HepG2 (cell line): ENCODE data around the gene SMYD5. TPM values are rescaled to one million over a fixed set of nuclear protein-coding genes. Genes with fewer than 3 reads are reported as not detected.
A peak's percentile ranks its signal among the peaks of the same experiment; 100 is the strongest.

Experiments
- ATAC-seq: fragments of 200-7000 bp; cut with Tn5 transposase; 3 replicates; pipeline ENCODE4 v1.9.1; 2020; ENCODE audit warnings: mild to moderate bottlenecking, moderate library complexity
- BruUV-seq: library from RNA; stranded (reverse); fragments of 400-500 nt; replicated peaks from 2 replicates; lab custom pipeline; 2021; lab: Mats Ljungman, UMichigan
- CTCF ChIA-PET: fragments of 300-600 bp; formaldehyde crosslinking; extraction: SDS; loops from one replicate; lab custom pipeline; 2021; ENCODE audit warnings: low total read pairs, inconsistent platforms, low intra/inter-chr PET ratio; lab: Yijun Ruan, JAX
- POLR2A ChIA-PET: fragments of 350-600 bp; sonication (Branson Sonifier 250); formaldehyde crosslinking; loops from one replicate; lab custom pipeline; 2020; ENCODE audit warnings: antibody characterized with exemption, inconsistent platforms; lab: Yijun Ruan, JAX
- DNase-seq: peaks from one replicate; pipeline ENCODE4 v3.0.0-alpha.2; 2015; ENCODE audit warnings: low spot score
- FAIRE-seq: peaks from 3 replicates; lab custom pipeline; 2011; peaks lifted over from hg19 to GRCh38; lab: Jason Lieb, UNC
- H2AFZ ChIP-seq: one replicate; pipeline ENCODE4 v1.6.1; 2011; ENCODE audit warnings: low read length, inconsistent platforms
- H3K27ac ChIP-seq: fragments of 300-600 bp; 3 replicates; pipeline ENCODE4 v1.8.0; 2011; ENCODE audit warnings: mixed run types, mild to moderate bottlenecking, mixed read lengths, low read length, inconsistent platforms; ENCODE audit not compliant: insufficient read depth; ENCODE audit errors: extremely low read length
- H3K27me3 ChIP-seq, 2 experiments: fragments of 200-600 bp in 1 of 2; 2 replicates in 1 of 2; 3 replicates in 1 of 2; pipeline versions ENCODE4 v1.6.0 to v1.8.0; 2011; ENCODE audit warnings: low read length in 2 of 2, mild to moderate bottlenecking in 2 of 2, moderate library complexity in 2 of 2, inconsistent platforms in 1 of 2; ENCODE audit not compliant: insufficient read depth in 2 of 2, control insufficient read depth in 1 of 2
- H3K36me3 ChIP-seq, 2 experiments: fragments of 200-600 bp in 1 of 2; replicated peaks in 1 of 2; 2 replicates in 1 of 2; 3 replicates in 1 of 2; pipeline versions ENCODE4 v1.5.1 to v1.8.0; 2011; ENCODE audit warnings: low read length in 2 of 2, inconsistent platforms in 1 of 2; ENCODE audit not compliant: insufficient read depth in 2 of 2, control insufficient read depth in 1 of 2
- H3K4me1 ChIP-seq: 2 replicates; pipeline ENCODE4 v1.5.1; 2012; ENCODE audit warnings: low read length, inconsistent platforms; ENCODE audit not compliant: insufficient read depth
- H3K4me2 ChIP-seq: 2 replicates; pipeline ENCODE4 v1.6.0; 2011; ENCODE audit warnings: low read depth, low read length, inconsistent platforms
- H3K4me3 ChIP-seq, 3 experiments: fragments of 200-600 bp in 1 of 3; sonication (generic), shearing (Covaris generic) in 1 of 3; replicated peaks in 1 of 3; 2 replicates each; pipeline ENCODE4 v1.5.1; 2011 to 2016; ENCODE audit warnings: low read length in 3 of 3, inconsistent platforms in 2 of 3, low read depth in 2 of 3, mild to moderate bottlenecking in 2 of 3, control low read depth in 1 of 3, mixed read lengths in 1 of 3; ENCODE audit not compliant: insufficient read depth in 1 of 3
- H3K79me2 ChIP-seq: one replicate; pipeline ENCODE4 v1.6.1; 2011; ENCODE audit warnings: low read length, inconsistent platforms; ENCODE audit not compliant: insufficient read depth
- H3K9ac ChIP-seq: 2 replicates; pipeline ENCODE4 v1.6.0; 2011; ENCODE audit warnings: mild to moderate bottlenecking, low read depth, low read length, inconsistent platforms; ENCODE audit not compliant: insufficient read depth
- H3K9me3 ChIP-seq: 2 replicates; pipeline ENCODE4 v1.5.1; 2012; ENCODE audit warnings: mild to moderate bottlenecking, low read length
- H4K20me1 ChIP-seq: 2 replicates; pipeline ENCODE4 v1.6.0; 2011; ENCODE audit warnings: inconsistent platforms, mild to moderate bottlenecking, low read length, moderate library complexity; ENCODE audit not compliant: insufficient read depth
- CCAR2 ChIP-seq: fragments of 200-400 bp; formaldehyde crosslinking; optimal IDR thresholded peaks from 2 replicates; pipeline ENCODE3; 2018; ENCODE audit warnings: low read depth, mild to moderate bottlenecking, low read length, moderate library complexity
- FOXA1 ChIP-seq, 2 experiments: fragments of 450-650 bp in 1 of 2; sonication (generic) in 1 of 2; formaldehyde crosslinking in 1 of 2; IDR thresholded peaks; 2 replicates each; pipeline versions ENCODE4 v1.4.0 to v1.6.1; 2016 to 2020; ENCODE audit warnings: missing genetic modification reagents in 1 of 2
- GATA4 ChIP-seq: sonication (generic); IDR thresholded peaks from 2 replicates; pipeline ENCODE4 v1.6.1; 2016; ENCODE audit warnings: antibody characterized with exemption, low read depth, borderline replicate concordance
- KMT2B ChIP-seq: IDR thresholded peaks from 2 replicates; pipeline ENCODE4 v1.6.1; 2016; ENCODE audit warnings: missing genetic modification reagents, missing compliant biosample characterization
- NR2F1 ChIP-seq, 2 experiments: fragments of 450-650 bp in 1 of 2; formaldehyde crosslinking in 1 of 2; IDR thresholded peaks; 2 replicates each; pipeline versions ENCODE4 v1.5.0 to v1.6.1; 2016 to 2020; ENCODE audit warnings: mild to moderate bottlenecking in 1 of 2, missing compliant biosample characterization in 1 of 2, missing genetic modification reagents in 1 of 2, moderate library complexity in 1 of 2
- SP2 ChIP-seq: sonication (generic); formaldehyde crosslinking; IDR thresholded peaks from 2 replicates; pipeline ENCODE4 v1.5.1; 2020; ENCODE audit warnings: mild to moderate bottlenecking, missing genetic modification reagents
- SRSF4 ChIP-seq: fragments of 200-400 bp; formaldehyde crosslinking; IDR thresholded peaks from one replicate; pipeline ENCODE4 v1.6.1; 2018; ENCODE audit warnings: mild to moderate bottlenecking, low read depth, low read length, moderate library complexity; ENCODE audit not compliant: poor library complexity, severe bottlenecking
- ZFY ChIP-seq: sonication (generic); formaldehyde crosslinking; IDR thresholded peaks from 2 replicates; pipeline ENCODE4 v1.4.0; 2020; ENCODE audit warnings: missing genetic modification reagents
- ZNF616 ChIP-seq: sonication (generic); formaldehyde crosslinking; IDR thresholded peaks from 2 replicates; pipeline ENCODE4 v1.5.0; 2020; ENCODE audit warnings: low read depth, mild to moderate bottlenecking, missing genetic modification reagents
- ZNF724P ChIP-seq: sonication (generic); formaldehyde crosslinking; IDR thresholded peaks from 2 replicates; pipeline ENCODE4 v1.8.0; 2022; ENCODE audit warnings: missing genetic modification reagents, borderline replicate concordance
- ZNF816 ChIP-seq: sonication (generic); formaldehyde crosslinking; IDR thresholded peaks from 2 replicates; pipeline ENCODE4 v1.8.0; 2022; ENCODE audit warnings: missing genetic modification reagents, mild to moderate bottlenecking, borderline replicate concordance
- WGBS: methylation state at CpG from one replicate; pipeline ENCODE4 v1.1.6; 2017; ENCODE audit warnings: low lambda C conversion rate; 5-methylcytosine and 5-hydroxymethylcytosine counted together
- in situ Hi-C: cut with HindIII; loops from 2 replicates; pipeline ENCODE4 v1.10.0; 2017; ENCODE audit warnings: low pct_unique_long_range_greater_than_20kb; ENCODE audit not compliant: extremely low pct_ligation_motif_present
- intact Hi-C: fragments of 100-400 bp; cut with micrococcal nuclease; formaldehyde crosslinking; loops from one replicate; pipeline ENCODE4 v1.10.0; 2022; ENCODE audit not compliant: unreplicated experiment
- polyA plus RNA-seq, 8 experiments: library from polyadenylated mRNA; depleted of rRNA in 3 of 8; stranded (reverse) in 7 of 8; unstranded in 1 of 8; fragments of >200 nt; fragmentation: Illumina TruSeq in 4 of 8; extraction: Trizol in 4 of 8; gene quantifications; 2 replicates each; pipeline versions ENCODE4 v1.2.1 to v1.2.3, GENCODE V29; 2011 to 2016; ENCODE audit warnings: low read depth in 4 of 8, missing spikeins in 1 of 8, mixed read lengths in 1 of 8; ENCODE audit not compliant: insufficient read depth in 1 of 8
- total RNA-seq, 5 experiments: library from RNA; depleted of rRNA; stranded (reverse); fragments of >200 nt; fragmentation: Illumina TruSeq; extraction: Trizol; gene quantifications; 2 replicates each; pipeline ENCODE4 v1.2.3, GENCODE V29; 2016; ENCODE audit warnings: low read depth in 1 of 5
- TF ChIP-seq, protein P1 (sequence below): sonication (generic); formaldehyde crosslinking; IDR thresholded peaks from 2 replicates; pipeline ENCODE4 v1.5.0; 2020; ENCODE audit warnings: missing genetic modification reagents
- TF ChIP-seq, protein P2 (sequence below): sonication (generic); formaldehyde crosslinking; IDR thresholded peaks from 2 replicates; pipeline ENCODE4 v1.5.1; 2020; ENCODE audit warnings: missing genetic modification reagents, mild to moderate bottlenecking, borderline replicate concordance
- TF ChIP-seq, protein P3 (sequence below): sonication (generic); formaldehyde crosslinking; IDR thresholded peaks from 2 replicates; pipeline ENCODE4 v1.5.1; 2020; ENCODE audit warnings: missing genetic modification reagents, mild to moderate bottlenecking, borderline replicate concordance

SMYD5 gene
- total and polyA plus RNA-seq, 2 of the 13 experiments (the other 11 are each of a cell fraction or from before 2014, with no cell fraction given): 55.8 to 70.4 TPM

DNA sequence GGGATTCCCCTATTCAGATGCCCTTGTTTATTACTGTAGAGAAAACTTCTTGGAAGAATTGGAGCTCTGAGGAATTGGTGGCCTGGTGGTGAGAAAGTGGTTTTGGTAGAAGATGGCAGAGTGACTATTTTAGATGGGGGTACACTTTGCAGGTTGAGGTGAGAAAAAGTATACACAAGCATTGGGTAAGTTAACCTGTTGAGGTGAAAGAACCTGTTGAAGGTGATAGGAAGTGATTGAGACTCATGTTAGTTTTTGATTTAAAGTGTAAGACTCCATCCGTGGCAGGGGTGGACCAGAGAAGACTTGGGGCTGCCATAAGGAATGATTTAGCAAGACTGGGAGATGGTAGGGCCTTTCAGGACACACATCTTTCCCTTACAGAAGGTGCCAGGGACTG lies 23.1 kb downstream of the SMYD5 start:
- peaks cover 56% of the 10 kb centered on the region for H4K20me1 ChIP-seq
- H3K79me2 ChIP-seq: peaks cover 78% of the 10 kb centered on the region
- BruUV-seq: no TSS peak
- CTCF ChIA-PET: no interaction called here
- DNase-seq (no peak), ATAC-seq (no peak), FAIRE-seq (no peak)
- in situ Hi-C loops: no loop called here
- H3K9ac ChIP-seq: peak overlapping the region; percentile 31; the same call in 1 of the 2 replicates
- H3K4me2 ChIP-seq: peak overlapping the region; percentile 99
- H3K27ac ChIP-seq: no peak overlapping the region
- H2AFZ ChIP-seq: no peak overlapping the region
- no peak overlapping the region for H3K4me3 ChIP-seq
- POLR2A ChIA-PET: interaction anchor here (1.0 to 7.2 kb wide), 3 partner anchors 14 to 51 kb away, joined by 3 to 125 read pairs (median 3); partner anchors contain the start of gene SMYD5
- intact Hi-C loops: no loop called here
- H3K4me1 ChIP-seq: peaks cover 57% of the 10 kb centered on the region
- H3K36me3 ChIP-seq: peaks cover 14 to 41% of the 10 kb centered on the region in 2 experiments
- H3K9me3 ChIP-seq: no peaks in the 10 kb centered on the region
- no peak for TF ChIP-seq FOXA1 (IDR thresholded peaks at IDR 0.05)
- TF ChIP-seq FOXA1 (CRISPR knock-in tag; IDR thresholded peaks at IDR 0.05): no peak
- no peak for TF ChIP-seq ZFY (CRISPR knock-in tag)
- TF ChIP-seq, protein P1, sequence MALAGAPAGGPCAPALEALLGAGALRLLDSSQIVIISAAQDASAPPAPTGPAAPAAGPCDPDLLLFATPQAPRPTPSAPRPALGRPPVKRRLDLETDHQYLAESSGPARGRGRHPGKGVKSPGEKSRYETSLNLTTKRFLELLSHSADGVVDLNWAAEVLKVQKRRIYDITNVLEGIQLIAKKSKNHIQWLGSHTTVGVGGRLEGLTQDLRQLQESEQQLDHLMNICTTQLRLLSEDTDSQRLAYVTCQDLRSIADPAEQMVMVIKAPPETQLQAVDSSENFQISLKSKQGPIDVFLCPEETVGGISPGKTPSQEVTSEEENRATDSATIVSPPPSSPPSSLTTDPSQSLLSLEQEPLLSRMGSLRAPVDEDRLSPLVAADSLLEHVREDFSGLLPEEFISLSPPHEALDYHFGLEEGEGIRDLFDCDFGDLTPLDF (CRISPR knock-in tag): no peak
- TF ChIP-seq CCAR2: no peak
- TF ChIP-seq ZNF616 (CRISPR knock-in tag): no peak
- TF ChIP-seq NR2F1 (CRISPR knock-in tag; IDR thresholded peaks at IDR 0.05): no peak
- no peak for TF ChIP-seq ZNF816 (CRISPR knock-in tag)
- TF ChIP-seq GATA4: no peak
- TF ChIP-seq, protein P2, sequence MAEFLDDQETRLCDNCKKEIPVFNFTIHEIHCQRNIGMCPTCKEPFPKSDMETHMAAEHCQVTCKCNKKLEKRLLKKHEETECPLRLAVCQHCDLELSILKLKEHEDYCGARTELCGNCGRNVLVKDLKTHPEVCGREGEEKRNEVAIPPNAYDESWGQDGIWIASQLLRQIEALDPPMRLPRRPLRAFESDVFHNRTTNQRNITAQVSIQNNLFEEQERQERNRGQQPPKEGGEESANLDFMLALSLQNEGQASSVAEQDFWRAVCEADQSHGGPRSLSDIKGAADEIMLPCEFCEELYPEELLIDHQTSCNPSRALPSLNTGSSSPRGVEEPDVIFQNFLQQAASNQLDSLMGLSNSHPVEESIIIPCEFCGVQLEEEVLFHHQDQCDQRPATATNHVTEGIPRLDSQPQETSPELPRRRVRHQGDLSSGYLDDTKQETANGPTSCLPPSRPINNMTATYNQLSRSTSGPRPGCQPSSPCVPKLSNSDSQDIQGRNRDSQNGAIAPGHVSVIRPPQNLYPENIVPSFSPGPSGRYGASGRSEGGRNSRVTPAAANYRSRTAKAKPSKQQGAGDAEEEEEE (CRISPR knock-in tag): no peak
- no peak for TF ChIP-seq ZNF724P
- TF ChIP-seq, protein P3, sequence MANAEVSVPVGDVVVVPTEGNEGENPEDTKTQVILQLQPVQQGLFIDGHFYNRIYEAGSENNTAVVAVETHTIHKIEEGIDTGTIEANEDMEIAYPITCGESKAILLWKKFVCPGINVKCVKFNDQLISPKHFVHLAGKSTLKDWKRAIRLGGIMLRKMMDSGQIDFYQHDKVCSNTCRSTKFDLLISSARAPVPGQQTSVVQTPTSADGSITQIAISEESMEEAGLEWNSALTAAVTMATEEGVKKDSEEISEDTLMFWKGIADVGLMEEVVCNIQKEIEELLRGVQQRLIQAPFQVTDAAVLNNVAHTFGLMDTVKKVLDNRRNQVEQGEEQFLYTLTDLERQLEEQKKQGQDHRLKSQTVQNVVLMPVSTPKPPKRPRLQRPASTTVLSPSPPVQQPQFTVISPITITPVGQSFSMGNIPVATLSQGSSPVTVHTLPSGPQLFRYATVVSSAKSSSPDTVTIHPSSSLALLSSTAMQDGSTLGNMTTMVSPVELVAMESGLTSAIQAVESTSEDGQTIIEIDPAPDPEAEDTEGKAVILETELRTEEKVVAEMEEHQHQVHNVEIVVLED (CRISPR knock-in tag): no peak
- TF ChIP-seq SP2 (CRISPR knock-in tag): no peak
- TF ChIP-seq SRSF4: no peak
- no peak for TF ChIP-seq KMT2B
- peaks cover 0 to 6% of the 10 kb centered on the region in 2 experiments; a peak in 1 of 5 replicates for H3K27me3 ChIP-seq
- WGBS: 91% methylated on average over 1 of the region's 1 CpG
